Measurements from ENCODE around the gene MATN1.

The MATN1 gene

GRCh38 chr1:30731806-30732276 is 8.5 kb upstream of the MATN1 start:
- Histone ChIP-seq H3K27me3 (replicated peaks; ENCODE audit: control insufficient read depth, insufficient read depth, low read length) (no peaks in the 10 kb centered on the region), H3K4me3 (replicated peaks; ENCODE audit: low read depth, low read length) (no peak overlapping the region), H3K36me3 (ENCODE audit: control insufficient read depth, insufficient read depth, low read length) (peaks cover 31% of the 10 kb centered on the region)
- DNase-seq (ENCODE audit: extremely low read depth, insufficient read length): no peak
- TF ChIP-seq, protein P1, sequence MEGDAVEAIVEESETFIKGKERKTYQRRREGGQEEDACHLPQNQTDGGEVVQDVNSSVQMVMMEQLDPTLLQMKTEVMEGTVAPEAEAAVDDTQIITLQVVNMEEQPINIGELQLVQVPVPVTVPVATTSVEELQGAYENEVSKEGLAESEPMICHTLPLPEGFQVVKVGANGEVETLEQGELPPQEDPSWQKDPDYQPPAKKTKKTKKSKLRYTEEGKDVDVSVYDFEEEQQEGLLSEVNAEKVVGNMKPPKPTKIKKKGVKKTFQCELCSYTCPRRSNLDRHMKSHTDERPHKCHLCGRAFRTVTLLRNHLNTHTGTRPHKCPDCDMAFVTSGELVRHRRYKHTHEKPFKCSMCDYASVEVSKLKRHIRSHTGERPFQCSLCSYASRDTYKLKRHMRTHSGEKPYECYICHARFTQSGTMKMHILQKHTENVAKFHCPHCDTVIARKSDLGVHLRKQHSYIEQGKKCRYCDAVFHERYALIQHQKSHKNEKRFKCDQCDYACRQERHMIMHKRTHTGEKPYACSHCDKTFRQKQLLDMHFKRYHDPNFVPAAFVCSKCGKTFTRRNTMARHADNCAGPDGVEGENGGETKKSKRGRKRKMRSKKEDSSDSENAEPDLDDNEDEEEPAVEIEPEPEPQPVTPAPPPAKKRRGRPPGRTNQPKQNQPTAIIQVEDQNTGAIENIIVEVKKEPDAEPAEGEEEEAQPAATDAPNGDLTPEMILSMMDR (IDR thresholded peaks at IDR 0.05; ENCODE audit: insufficient read depth, low read length, poor library complexity, severe bottlenecking): no peak

DNA sequence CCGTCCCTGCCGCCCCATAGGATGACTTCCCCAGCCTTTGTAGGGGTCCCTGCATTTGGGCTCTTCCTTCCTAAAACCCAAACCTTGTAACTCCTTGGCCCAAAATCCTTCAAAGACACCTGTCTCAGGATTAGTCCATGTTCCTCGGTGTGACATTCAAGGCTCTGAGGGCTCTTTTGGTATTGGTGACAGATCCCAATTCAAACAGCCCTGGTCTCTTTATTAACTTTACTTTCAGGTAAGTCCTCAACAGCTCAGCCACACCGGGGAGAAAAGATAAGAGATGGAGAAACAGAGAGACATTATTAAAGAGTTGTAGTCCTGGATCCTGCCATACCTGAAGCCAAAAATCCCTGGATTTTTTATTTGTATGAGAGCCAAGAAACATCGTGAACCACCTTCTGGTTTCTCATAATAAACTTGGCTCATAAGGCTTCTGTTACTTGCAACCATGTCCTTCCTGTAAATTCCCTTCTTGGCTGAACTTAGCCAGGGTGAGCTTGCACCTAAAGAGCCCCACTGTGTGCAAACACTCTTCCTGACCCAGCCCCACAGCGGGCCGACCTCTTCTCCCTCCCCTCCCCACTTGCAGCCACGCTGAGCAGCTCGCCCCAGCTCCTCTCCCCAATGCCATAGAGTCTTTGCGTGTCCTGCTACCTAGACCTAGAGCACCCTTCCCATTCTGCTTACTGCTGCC is 7.9 kb upstream of the MATN1 start:
- no peaks in the 10 kb centered on the region for H3K27me3 ChIP-seq (replicated peaks; ENCODE audit: control insufficient read depth, insufficient read depth, low read length)
- H3K4me3 ChIP-seq (replicated peaks; ENCODE audit: low read depth, low read length): no peak overlapping the region
- TF ChIP-seq, protein P1 (IDR thresholded peaks at IDR 0.05; ENCODE audit: insufficient read depth, low read length, poor library complexity, severe bottlenecking): no peak
- no peak for DNase-seq (ENCODE audit: extremely low read depth, insufficient read length)
- H3K36me3 ChIP-seq (ENCODE audit: control insufficient read depth, insufficient read depth, low read length): peaks cover 31% of the 10 kb centered on the region

GRCh38 chr1:30730346-30731108 is 7.1 kb upstream of the MATN1 start:
- Histone ChIP-seq H3K4me3 (replicated peaks; ENCODE audit: low read depth, low read length) (no peak overlapping the region), H3K27me3 (replicated peaks; ENCODE audit: control insufficient read depth, insufficient read depth, low read length) (no peaks in the 10 kb centered on the region), H3K36me3 (ENCODE audit: control insufficient read depth, insufficient read depth, low read length) (peaks cover 24% of the 10 kb centered on the region)
- TF ChIP-seq, protein P1 (IDR thresholded peaks at IDR 0.05; ENCODE audit: insufficient read depth, low read length, poor library complexity, severe bottlenecking): no peak
- peak; percentile 72 for DNase-seq (ENCODE audit: extremely low read depth, insufficient read length)

GRCh38 chr1:30729901-30730300 is 6.5 kb upstream of the MATN1 start:
- DNase-seq (ENCODE audit: extremely low read depth, insufficient read length): no peak
- TF ChIP-seq, protein P1 (IDR thresholded peaks at IDR 0.05; ENCODE audit: insufficient read depth, low read length, poor library complexity, severe bottlenecking): no peak
- H3K4me3 ChIP-seq (replicated peaks; ENCODE audit: low read depth, low read length): no peak overlapping the region

DNA sequence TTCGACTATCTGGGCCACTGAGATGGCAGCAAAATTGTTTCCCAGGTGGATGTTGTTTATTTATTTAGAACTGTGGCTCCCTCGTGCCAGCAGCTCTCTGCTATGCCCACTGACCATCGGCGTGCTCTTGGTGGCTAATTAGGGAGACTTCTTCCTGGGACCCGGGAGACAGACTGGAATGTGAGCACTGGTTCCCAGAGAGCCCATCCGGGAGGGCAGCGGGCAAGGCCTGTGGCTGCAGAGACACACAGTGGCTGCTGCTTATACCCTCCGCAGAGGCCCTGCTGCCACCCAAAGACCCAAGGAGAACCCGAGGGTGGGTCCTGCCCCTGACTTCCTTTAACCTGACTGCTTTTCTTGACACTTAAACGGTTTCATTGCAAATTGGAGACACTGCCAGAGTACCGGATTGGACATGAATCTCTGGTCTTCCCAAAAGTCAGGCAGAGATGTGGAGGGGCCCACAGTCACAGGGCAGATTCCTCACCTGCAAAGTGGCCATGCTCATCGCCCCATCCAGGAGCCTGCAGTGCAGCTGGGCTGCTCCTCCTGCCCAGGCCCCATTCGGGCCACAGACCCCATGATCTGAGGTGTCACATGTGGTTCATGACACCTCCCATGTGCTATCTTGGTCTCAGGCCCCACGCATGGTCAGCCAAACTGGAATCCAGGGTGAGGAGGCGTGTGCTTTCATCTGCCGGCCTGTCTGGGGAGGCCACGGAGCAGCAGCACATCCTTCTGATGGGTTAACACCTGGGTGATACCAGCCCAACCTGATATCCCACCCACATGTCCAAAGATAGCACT is 5.7 kb upstream of the MATN1 start:
- Histone ChIP-seq H3K36me3 (ENCODE audit: control insufficient read depth, insufficient read depth, low read length) (peaks cover 11% of the 10 kb centered on the region), H3K27me3 (replicated peaks; ENCODE audit: control insufficient read depth, insufficient read depth, low read length) (no peaks in the 10 kb centered on the region), H3K4me3 (replicated peaks; ENCODE audit: low read depth, low read length) (no peak overlapping the region)
- TF ChIP-seq, protein P1 (IDR thresholded peaks at IDR 0.05; ENCODE audit: insufficient read depth, low read length, poor library complexity, severe bottlenecking): no peak
- DNase-seq (ENCODE audit: extremely low read depth, insufficient read length): no peak

More at GRCh38 chr1:30729901-30730300, 6.5 kb upstream of the MATN1 start:
- peaks cover 18% of the 10 kb centered on the region for H3K36me3 ChIP-seq (ENCODE audit: control insufficient read depth, insufficient read depth, low read length)
- H3K27me3 ChIP-seq (replicated peaks; ENCODE audit: control insufficient read depth, insufficient read depth, low read length): no peaks in the 10 kb centered on the region
